ENCODE results near the gene WRNIP1. TPM values are rescaled to one million over a fixed set of nuclear protein-coding genes. Genes with fewer than 3 reads are reported as not detected.

Gene WRNIP1
- total and polyA plus RNA-seq, 2 of the 8 experiments (the other 6 are each of a cell fraction or from before 2014, with no cell fraction given), result 38.2 to 39.2 TPM

DNA sequence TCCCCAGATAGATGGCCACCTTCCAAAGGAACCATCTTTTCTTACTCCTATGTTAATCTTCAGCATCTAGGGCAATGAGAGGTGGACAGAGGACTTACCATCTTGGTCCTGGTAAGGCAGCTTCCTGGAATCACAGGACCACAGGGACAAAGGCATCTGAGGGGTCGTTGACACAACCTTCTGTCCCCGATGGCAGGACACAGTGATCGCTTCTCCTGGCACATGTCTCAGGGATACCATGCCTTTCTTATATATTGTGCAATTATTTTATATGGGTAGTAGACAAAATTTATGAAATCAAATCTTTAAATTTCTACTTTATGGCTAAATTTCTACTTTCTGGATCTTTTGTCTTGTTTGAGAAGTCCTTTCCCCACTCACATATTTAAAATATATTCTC, 56.4 kb downstream of the WRNIP1 start (continued):
- TF ChIP-seq, protein P1, sequence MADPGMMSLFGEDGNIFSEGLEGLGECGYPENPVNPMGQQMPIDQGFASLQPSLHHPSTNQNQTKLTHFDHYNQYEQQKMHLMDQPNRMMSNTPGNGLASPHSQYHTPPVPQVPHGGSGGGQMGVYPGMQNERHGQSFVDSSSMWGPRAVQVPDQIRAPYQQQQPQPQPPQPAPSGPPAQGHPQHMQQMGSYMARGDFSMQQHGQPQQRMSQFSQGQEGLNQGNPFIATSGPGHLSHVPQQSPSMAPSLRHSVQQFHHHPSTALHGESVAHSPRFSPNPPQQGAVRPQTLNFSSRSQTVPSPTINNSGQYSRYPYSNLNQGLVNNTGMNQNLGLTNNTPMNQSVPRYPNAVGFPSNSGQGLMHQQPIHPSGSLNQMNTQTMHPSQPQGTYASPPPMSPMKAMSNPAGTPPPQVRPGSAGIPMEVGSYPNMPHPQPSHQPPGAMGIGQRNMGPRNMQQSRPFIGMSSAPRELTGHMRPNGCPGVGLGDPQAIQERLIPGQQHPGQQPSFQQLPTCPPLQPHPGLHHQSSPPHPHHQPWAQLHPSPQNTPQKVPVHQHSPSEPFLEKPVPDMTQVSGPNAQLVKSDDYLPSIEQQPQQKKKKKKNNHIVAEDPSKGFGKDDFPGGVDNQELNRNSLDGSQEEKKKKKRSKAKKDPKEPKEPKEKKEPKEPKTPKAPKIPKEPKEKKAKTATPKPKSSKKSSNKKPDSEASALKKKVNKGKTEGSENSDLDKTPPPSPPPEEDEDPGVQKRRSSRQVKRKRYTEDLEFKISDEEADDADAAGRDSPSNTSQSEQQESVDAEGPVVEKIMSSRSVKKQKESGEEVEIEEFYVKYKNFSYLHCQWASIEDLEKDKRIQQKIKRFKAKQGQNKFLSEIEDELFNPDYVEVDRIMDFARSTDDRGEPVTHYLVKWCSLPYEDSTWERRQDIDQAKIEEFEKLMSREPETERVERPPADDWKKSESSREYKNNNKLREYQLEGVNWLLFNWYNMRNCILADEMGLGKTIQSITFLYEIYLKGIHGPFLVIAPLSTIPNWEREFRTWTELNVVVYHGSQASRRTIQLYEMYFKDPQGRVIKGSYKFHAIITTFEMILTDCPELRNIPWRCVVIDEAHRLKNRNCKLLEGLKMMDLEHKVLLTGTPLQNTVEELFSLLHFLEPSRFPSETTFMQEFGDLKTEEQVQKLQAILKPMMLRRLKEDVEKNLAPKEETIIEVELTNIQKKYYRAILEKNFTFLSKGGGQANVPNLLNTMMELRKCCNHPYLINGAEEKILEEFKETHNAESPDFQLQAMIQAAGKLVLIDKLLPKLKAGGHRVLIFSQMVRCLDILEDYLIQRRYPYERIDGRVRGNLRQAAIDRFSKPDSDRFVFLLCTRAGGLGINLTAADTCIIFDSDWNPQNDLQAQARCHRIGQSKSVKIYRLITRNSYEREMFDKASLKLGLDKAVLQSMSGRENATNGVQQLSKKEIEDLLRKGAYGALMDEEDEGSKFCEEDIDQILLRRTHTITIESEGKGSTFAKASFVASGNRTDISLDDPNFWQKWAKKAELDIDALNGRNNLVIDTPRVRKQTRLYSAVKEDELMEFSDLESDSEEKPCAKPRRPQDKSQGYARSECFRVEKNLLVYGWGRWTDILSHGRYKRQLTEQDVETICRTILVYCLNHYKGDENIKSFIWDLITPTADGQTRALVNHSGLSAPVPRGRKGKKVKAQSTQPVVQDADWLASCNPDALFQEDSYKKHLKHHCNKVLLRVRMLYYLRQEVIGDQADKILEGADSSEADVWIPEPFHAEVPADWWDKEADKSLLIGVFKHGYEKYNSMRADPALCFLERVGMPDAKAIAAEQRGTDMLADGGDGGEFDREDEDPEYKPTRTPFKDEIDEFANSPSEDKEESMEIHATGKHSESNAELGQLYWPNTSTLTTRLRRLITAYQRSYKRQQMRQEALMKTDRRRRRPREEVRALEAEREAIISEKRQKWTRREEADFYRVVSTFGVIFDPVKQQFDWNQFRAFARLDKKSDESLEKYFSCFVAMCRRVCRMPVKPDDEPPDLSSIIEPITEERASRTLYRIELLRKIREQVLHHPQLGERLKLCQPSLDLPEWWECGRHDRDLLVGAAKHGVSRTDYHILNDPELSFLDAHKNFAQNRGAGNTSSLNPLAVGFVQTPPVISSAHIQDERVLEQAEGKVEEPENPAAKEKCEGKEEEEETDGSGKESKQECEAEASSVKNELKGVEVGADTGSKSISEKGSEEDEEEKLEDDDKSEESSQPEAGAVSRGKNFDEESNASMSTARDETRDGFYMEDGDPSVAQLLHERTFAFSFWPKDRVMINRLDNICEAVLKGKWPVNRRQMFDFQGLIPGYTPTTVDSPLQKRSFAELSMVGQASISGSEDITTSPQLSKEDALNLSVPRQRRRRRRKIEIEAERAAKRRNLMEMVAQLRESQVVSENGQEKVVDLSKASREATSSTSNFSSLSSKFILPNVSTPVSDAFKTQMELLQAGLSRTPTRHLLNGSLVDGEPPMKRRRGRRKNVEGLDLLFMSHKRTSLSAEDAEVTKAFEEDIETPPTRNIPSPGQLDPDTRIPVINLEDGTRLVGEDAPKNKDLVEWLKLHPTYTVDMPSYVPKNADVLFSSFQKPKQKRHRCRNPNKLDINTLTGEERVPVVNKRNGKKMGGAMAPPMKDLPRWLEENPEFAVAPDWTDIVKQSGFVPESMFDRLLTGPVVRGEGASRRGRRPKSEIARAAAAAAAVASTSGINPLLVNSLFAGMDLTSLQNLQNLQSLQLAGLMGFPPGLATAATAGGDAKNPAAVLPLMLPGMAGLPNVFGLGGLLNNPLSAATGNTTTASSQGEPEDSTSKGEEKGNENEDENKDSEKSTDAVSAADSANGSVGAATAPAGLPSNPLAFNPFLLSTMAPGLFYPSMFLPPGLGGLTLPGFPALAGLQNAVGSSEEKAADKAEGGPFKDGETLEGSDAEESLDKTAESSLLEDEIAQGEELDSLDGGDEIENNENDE (IDR thresholded peaks at IDR 0.05; ENCODE audit: insufficient replicate concordance, low read length), result no peak
- TF ChIP-seq SRF (IDR thresholded peaks at IDR 0.05; ENCODE audit: low read depth, low read length), result no peak
- TF ChIP-seq, protein P2, sequence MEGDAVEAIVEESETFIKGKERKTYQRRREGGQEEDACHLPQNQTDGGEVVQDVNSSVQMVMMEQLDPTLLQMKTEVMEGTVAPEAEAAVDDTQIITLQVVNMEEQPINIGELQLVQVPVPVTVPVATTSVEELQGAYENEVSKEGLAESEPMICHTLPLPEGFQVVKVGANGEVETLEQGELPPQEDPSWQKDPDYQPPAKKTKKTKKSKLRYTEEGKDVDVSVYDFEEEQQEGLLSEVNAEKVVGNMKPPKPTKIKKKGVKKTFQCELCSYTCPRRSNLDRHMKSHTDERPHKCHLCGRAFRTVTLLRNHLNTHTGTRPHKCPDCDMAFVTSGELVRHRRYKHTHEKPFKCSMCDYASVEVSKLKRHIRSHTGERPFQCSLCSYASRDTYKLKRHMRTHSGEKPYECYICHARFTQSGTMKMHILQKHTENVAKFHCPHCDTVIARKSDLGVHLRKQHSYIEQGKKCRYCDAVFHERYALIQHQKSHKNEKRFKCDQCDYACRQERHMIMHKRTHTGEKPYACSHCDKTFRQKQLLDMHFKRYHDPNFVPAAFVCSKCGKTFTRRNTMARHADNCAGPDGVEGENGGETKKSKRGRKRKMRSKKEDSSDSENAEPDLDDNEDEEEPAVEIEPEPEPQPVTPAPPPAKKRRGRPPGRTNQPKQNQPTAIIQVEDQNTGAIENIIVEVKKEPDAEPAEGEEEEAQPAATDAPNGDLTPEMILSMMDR (IDR thresholded peaks at IDR 0.05; ENCODE audit: control extremely low read depth in 1 of 3, insufficient read depth in 1 of 3, low read depth in 1 of 3, low read length in 3 of 3), result no peak
- TF ChIP-seq HDAC2 (IDR thresholded peaks at IDR 0.05; ENCODE audit: borderline replicate concordance in 1 of 2, low read depth in 2 of 2, low read length in 2 of 2), result no peak
- TF ChIP-seq NANOG (IDR thresholded peaks at IDR 0.05; ENCODE audit: insufficient read depth, low read depth, low read length, poor library complexity, severe bottlenecking), result no peak
- TF ChIP-seq, protein P3, sequence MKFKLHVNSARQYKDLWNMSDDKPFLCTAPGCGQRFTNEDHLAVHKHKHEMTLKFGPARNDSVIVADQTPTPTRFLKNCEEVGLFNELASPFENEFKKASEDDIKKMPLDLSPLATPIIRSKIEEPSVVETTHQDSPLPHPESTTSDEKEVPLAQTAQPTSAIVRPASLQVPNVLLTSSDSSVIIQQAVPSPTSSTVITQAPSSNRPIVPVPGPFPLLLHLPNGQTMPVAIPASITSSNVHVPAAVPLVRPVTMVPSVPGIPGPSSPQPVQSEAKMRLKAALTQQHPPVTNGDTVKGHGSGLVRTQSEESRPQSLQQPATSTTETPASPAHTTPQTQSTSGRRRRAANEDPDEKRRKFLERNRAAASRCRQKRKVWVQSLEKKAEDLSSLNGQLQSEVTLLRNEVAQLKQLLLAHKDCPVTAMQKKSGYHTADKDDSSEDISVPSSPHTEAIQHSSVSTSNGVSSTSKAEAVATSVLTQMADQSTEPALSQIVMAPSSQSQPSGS (IDR thresholded peaks at IDR 0.05; ENCODE audit: low read length), result no peak

Measured in H1 (cell line).